ENCODE results near the gene HYI.

HYI gene

DNA sequence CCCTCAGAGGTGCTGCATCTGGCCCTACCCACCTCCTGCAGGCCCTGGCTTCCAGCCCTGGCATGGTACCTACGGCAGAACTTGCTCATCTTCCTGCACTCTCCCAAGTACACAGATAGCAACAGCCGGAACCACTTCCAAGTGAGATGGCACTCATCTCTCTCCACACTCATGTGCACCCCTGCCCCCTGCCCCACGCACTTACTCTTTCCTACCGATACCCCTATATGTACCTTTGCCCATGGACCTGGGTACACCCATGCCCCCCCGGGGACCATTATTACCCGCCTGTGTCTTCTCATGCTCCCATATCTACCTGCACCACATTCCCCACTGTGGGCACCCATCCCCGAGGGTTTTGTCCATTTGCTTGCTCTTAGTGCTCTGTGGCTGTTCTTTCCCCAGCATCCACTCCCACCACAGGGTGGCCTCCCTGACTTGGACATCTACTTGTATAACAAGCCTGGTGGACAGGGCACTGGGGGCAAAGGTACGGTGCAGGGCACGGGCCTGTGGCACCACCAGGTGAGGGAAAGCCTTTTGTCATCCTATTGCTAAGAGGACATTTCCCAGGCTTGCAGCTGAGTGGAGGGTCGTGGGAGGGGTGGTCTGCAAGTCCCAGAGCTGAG lies 14.7 kb downstream of the HYI start:
- H3K27me3 ChIP-seq (ENCODE audit: insufficient read depth, insufficient read length): no peaks in the 10 kb centered on the region
- DNase-seq (ENCODE audit: low read depth, low spot score): no peak
- H3K4me3 ChIP-seq (ENCODE audit: insufficient read length, low read depth): no peak overlapping the region
- no peaks in the 10 kb centered on the region for H3K4me1 ChIP-seq (ENCODE audit: insufficient read depth, insufficient read length)
- no peak for TF ChIP-seq YY1 (IDR thresholded peaks at IDR 0.05; ENCODE audit: insufficient read depth, insufficient read length)
- no peak for TF ChIP-seq ZNF274 (IDR thresholded peaks at IDR 0.05; ENCODE audit: low read depth, low read length)
- no peak for TF ChIP-seq SUZ12 (IDR thresholded peaks at IDR 0.05; ENCODE audit: extremely low read depth, insufficient read depth, insufficient read length)
- H3K9ac ChIP-seq (ENCODE audit: insufficient read length, low read depth): no peak overlapping the region
- peaks cover 96% of the 10 kb centered on the region for H3K36me3 ChIP-seq (ENCODE audit: insufficient read depth, insufficient read length, low read length)
- no peaks in the 10 kb centered on the region for H3K9me3 ChIP-seq (ENCODE audit: insufficient read depth, low read length)

- H3K4me3 ChIP-seq (ENCODE audit: insufficient read length, low read depth): no peak overlapping the region
- no peaks in the 10 kb centered on the region for H3K4me1 ChIP-seq (ENCODE audit: insufficient read depth, insufficient read length)
- H3K36me3 ChIP-seq (ENCODE audit: insufficient read depth, insufficient read length, low read length): peaks cover 96% of the 10 kb centered on the region
- no peaks in the 10 kb centered on the region for H3K27me3 ChIP-seq (ENCODE audit: insufficient read depth, insufficient read length)
- no peaks in the 10 kb centered on the region for H3K9me3 ChIP-seq (ENCODE audit: insufficient read depth, low read length)
- DNase-seq (ENCODE audit: low read depth, low spot score): no peak
- no peak overlapping the region for H3K9ac ChIP-seq (ENCODE audit: insufficient read length, low read depth)
- TF ChIP-seq ZNF274 (IDR thresholded peaks at IDR 0.05; ENCODE audit: low read depth, low read length): no peak
- no peak for TF ChIP-seq SUZ12 (IDR thresholded peaks at IDR 0.05; ENCODE audit: extremely low read depth, insufficient read depth, insufficient read length)
- no peak for TF ChIP-seq YY1 (IDR thresholded peaks at IDR 0.05; ENCODE audit: insufficient read depth, insufficient read length)
Observed at GRCh38 chr1:43438576-43438952, 15.2 kb downstream of the HYI start.

- DNase-seq (ENCODE audit: low read depth, low spot score): no peak
- no peaks in the 10 kb centered on the region for H3K27me3 ChIP-seq (ENCODE audit: insufficient read depth, insufficient read length)
- no peaks in the 10 kb centered on the region for H3K9me3 ChIP-seq (ENCODE audit: insufficient read depth, low read length)
- H3K4me3 ChIP-seq (ENCODE audit: insufficient read length, low read depth): no peak overlapping the region
- no peaks in the 10 kb centered on the region for H3K4me1 ChIP-seq (ENCODE audit: insufficient read depth, insufficient read length)
- peaks cover 96% of the 10 kb centered on the region for H3K36me3 ChIP-seq (ENCODE audit: insufficient read depth, insufficient read length, low read length)
- no peak for TF ChIP-seq ZNF274 (IDR thresholded peaks at IDR 0.05; ENCODE audit: low read depth, low read length)
- no peak for TF ChIP-seq YY1 (IDR thresholded peaks at IDR 0.05; ENCODE audit: insufficient read depth, insufficient read length)
- no peak for TF ChIP-seq SUZ12 (IDR thresholded peaks at IDR 0.05; ENCODE audit: extremely low read depth, insufficient read depth, insufficient read length)
- H3K9ac ChIP-seq (ENCODE audit: insufficient read length, low read depth): no peak overlapping the region
Observed at GRCh38 chr1:43438006-43438405, 15.7 kb downstream of the HYI start.

- H3K4me3 ChIP-seq (ENCODE audit: insufficient read length, low read depth): no peak overlapping the region
- no peak overlapping the region for H3K9ac ChIP-seq (ENCODE audit: insufficient read length, low read depth)
- H3K4me1 ChIP-seq (ENCODE audit: insufficient read depth, insufficient read length): no peaks in the 10 kb centered on the region
- TF ChIP-seq ZNF274 (IDR thresholded peaks at IDR 0.05; ENCODE audit: low read depth, low read length): no peak
- no peak for TF ChIP-seq SUZ12 (IDR thresholded peaks at IDR 0.05; ENCODE audit: extremely low read depth, insufficient read depth, insufficient read length)
- TF ChIP-seq YY1 (IDR thresholded peaks at IDR 0.05; ENCODE audit: insufficient read depth, insufficient read length): no peak
- no peak for DNase-seq (ENCODE audit: low read depth, low spot score)
- peaks cover 96% of the 10 kb centered on the region for H3K36me3 ChIP-seq (ENCODE audit: insufficient read depth, insufficient read length, low read length)
- H3K9me3 ChIP-seq (ENCODE audit: insufficient read depth, low read length): no peaks in the 10 kb centered on the region
- H3K27me3 ChIP-seq (ENCODE audit: insufficient read depth, insufficient read length): no peaks in the 10 kb centered on the region
Observed at GRCh38 chr1:43437031-43437973, 16.4 kb downstream of the HYI start.

DNA sequence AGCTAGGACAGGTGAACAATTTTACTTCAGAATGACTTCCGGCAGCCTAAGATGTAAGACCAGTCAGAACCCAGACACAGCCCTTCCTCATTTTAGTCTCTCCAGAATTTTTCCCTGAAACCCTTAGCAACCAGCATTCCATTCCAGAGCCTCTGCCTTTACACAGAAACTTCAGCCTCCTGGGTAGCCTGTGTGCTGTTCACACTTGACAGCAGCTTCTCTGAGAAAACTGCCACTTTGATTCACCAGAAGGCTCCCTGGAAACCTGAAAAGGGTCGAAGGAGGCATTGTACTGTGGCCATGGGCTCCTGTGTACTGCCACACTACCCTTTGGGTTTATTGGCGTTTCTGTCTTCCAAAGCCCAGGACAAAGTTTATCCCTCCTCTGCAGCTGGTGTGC lies 17.4 kb downstream of the HYI start:
- H3K27me3 ChIP-seq (ENCODE audit: insufficient read depth, insufficient read length): no peaks in the 10 kb centered on the region
- DNase-seq (ENCODE audit: low read depth, low spot score): no peak
- H3K9ac ChIP-seq (ENCODE audit: insufficient read length, low read depth): no peak overlapping the region
- H3K36me3 ChIP-seq (ENCODE audit: insufficient read depth, insufficient read length, low read length): peaks cover 97% of the 10 kb centered on the region
- H3K4me3 ChIP-seq (ENCODE audit: insufficient read length, low read depth): no peak overlapping the region
- TF ChIP-seq YY1 (IDR thresholded peaks at IDR 0.05; ENCODE audit: insufficient read depth, insufficient read length): no peak
- TF ChIP-seq SUZ12 (IDR thresholded peaks at IDR 0.05; ENCODE audit: extremely low read depth, insufficient read depth, insufficient read length): no peak
- TF ChIP-seq ZNF274 (IDR thresholded peaks at IDR 0.05; ENCODE audit: low read depth, low read length): no peak
- no peaks in the 10 kb centered on the region for H3K9me3 ChIP-seq (ENCODE audit: insufficient read depth, low read length)
- no peaks in the 10 kb centered on the region for H3K4me1 ChIP-seq (ENCODE audit: insufficient read depth, insufficient read length)

GRCh38 chr1:43435146-43436145 lies 18.3 kb downstream of the HYI start:
- no peak for DNase-seq (ENCODE audit: low read depth, low spot score)
- H3K4me3 ChIP-seq (ENCODE audit: insufficient read length, low read depth): no peak overlapping the region
- TF ChIP-seq YY1 (IDR thresholded peaks at IDR 0.05; ENCODE audit: insufficient read depth, insufficient read length) (no peak), ZNF274 (IDR thresholded peaks at IDR 0.05; ENCODE audit: low read depth, low read length) (no peak)
- no peaks in the 10 kb centered on the region for H3K9me3 ChIP-seq (ENCODE audit: insufficient read depth, low read length)
- H3K4me1 ChIP-seq (ENCODE audit: insufficient read depth, insufficient read length): no peaks in the 10 kb centered on the region
- H3K27me3 ChIP-seq (ENCODE audit: insufficient read depth, insufficient read length): no peaks in the 10 kb centered on the region
- no peak overlapping the region for H3K9ac ChIP-seq (ENCODE audit: insufficient read length, low read depth)
- peaks cover 97% of the 10 kb centered on the region for H3K36me3 ChIP-seq (ENCODE audit: insufficient read depth, insufficient read length, low read length)
